HG02981 (cell line): ENCODE measurements around the gene DPP3.
"Not testable (repeated sequence)": the region's sequence is repeated elsewhere in the genome, so short reads cannot be mapped to it uniquely, and the experiment has no call there.

Experiments used
- ATAC-seq: cut with Tn5 transposase; IDR thresholded peaks from one replicate; pipeline ENCODE4 v1.9.1; 2021; ENCODE audit warnings: mild to moderate bottlenecking, moderate library complexity; ENCODE audit not compliant: unreplicated experiment

Gene DPP3

GRCh38 chr11:66530927-66531709 lies 50.9 kb downstream of the DPP3 start:
- ATAC-seq, result no peak

GRCh38 chr11:66531841-66532240 lies 51.6 kb downstream of the DPP3 start:
- no peak for ATAC-seq

GRCh38 chr11:66532784-66533183 lies 52.5 kb downstream of the DPP3 start:
- no peak for ATAC-seq

GRCh38 chr11:66539170-66539869 lies 59.1 kb downstream of the DPP3 start:
- no peak for ATAC-seq

- no peak for ATAC-seq
These were observed 59.6 kb downstream of the DPP3 start for GRCh38 chr11:66539870-66540213.

- ATAC-seq, result not testable (repeated sequence)
These were observed 60.4 kb downstream of the DPP3 start for GRCh38 chr11:66540598-66540997.

GRCh38 chr11:66541892-66542291 lies 61.7 kb downstream of the DPP3 start:
- no peak for ATAC-seq

GRCh38 chr11:66542362-66542761 lies 62.1 kb downstream of the DPP3 start:
- ATAC-seq, result no peak

- ATAC-seq, result no peak
These were observed 63.3 kb downstream of the DPP3 start for GRCh38 chr11:66543263-66544107.

GRCh38 chr11:66544952-66545351 lies 64.7 kb downstream of the DPP3 start:
- ATAC-seq, result not testable (repeated sequence)

GRCh38 chr11:66545701-66546367 lies 65.6 kb downstream of the DPP3 start, which contains the start of gene ZDHHC24:
Gene ZDHHC24 (minus strand): TSS chr11:66546048. CDS start chr11:66546003, 45 bp downstream.
- ATAC-seq, result peak; percentile 78

GRCh38 chr11:66546368-66546965 lies 66.2 kb downstream of the DPP3 start, which contains the start of gene ACTN3:
Gene ACTN3 (plus strand): TSS chr11:66546903. CDS start chr11:66546938, 35 bp downstream.
- no peak for ATAC-seq

- no peak for ATAC-seq
These were observed 66.9 kb downstream of the DPP3 start for GRCh38 chr11:66546966-66547661.

GRCh38 chr11:66547662-66548009 lies 67.4 kb downstream of the DPP3 start:
- ATAC-seq, result no peak

GRCh38 chr11:66548041-66548440 lies 67.8 kb downstream of the DPP3 start:
- no peak for ATAC-seq

GRCh38 chr11:66548774-66549630 lies 68.8 kb downstream of the DPP3 start:
- no peak for ATAC-seq

GRCh38 chr11:66549696-66550095 lies 69.5 kb downstream of the DPP3 start:
- no peak for ATAC-seq

- no peak for ATAC-seq
These were observed 70.7 kb downstream of the DPP3 start for GRCh38 chr11:66550887-66551286.

GRCh38 chr11:66554602-66555001 lies 74.4 kb downstream of the DPP3 start:
- ATAC-seq, result no peak
